Epithelial cell of prostate (primary cell): Measurements from ENCODE around the gene PLCH1.
A peak's percentile ranks its signal among the peaks of the same experiment; 100 is the strongest.
"Not testable (repeated sequence)": the region's sequence is repeated elsewhere in the genome, so short reads cannot be mapped to it uniquely, and the experiment has no call there.

ENCODE experiments used
- DNase-seq: peaks from one replicate; pipeline ENCODE4 v3.0.0-alpha.2; 2011; ENCODE audit warnings: low read depth, low spot score
- H3K27ac ChIP-seq: fragments of 450-650 bp; 2 replicates; pipeline ENCODE4 v1.5.1; 2017; ENCODE audit warnings: mild to moderate bottlenecking

The PLCH1 gene

DNA sequence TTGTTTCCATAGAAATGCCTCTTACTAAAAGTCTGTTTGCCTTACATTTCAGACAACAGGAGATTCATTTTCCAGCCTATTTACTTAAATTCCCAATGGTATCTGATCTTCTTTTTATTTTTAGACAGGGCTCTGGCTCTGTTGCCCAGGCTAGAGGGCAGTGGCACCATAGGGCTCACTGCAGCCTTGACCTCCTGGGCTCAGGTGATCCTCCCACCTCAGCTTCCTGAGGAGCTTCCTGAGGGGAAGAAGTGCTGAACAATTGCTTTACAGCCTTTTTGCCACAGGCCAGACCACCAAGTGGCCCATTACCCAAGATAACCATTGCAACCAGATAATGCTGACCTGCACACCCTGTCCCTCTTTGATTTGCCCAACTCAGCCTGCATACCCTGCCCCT lies 126.3 kb downstream of the PLCH1 start:
- no peak for DNase-seq
- no peak overlapping the region for H3K27ac ChIP-seq

DNA sequence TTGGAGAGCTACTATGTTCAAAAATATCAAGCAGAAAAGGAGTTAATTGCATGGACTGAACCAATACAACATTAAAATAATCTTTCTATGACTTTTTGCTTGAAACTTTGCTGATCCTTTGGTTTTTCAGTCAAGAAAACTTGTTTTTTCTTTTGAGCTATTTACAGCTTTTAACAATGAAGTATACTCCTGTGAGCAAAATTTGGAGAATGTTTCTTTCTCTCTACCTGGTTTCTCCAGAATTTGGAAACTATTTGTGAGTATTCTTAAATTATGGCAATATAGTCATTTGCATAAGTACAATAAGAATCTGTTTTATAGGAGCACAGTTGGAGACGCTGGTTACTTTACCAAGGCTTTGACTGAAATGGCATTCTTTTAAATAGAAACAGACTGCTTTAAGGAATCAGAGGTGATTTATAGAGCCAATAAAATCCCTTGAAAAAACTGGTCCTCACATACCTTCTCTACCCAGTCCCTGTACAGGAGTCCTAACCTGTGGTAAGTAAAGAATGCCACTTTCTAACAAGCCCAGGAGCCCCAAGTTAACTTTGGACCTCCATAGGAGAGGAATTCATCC lies 127.4 kb downstream of the PLCH1 start:
- H3K27ac ChIP-seq, result no peak overlapping the region
- DNase-seq, result no peak

DNA sequence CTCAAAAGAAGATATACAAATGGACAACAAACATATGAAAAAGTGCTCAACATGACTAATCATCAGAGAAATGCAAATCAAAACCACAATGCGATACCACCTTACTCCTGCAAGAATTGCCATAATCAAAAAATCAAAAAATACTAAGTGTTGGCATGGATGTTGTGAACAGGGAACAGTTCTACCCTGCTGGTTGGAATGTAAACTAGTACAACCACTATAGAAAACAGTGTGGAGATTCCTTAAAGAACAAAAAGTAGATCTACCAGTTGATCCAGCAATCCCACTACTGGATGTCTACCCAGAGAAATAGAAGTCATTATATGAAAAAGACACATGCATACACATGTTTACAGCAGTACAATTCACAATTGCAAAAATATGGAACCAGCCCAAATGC lies 129.7 kb downstream of the PLCH1 start:
- H3K27ac ChIP-seq, DNase-seq: not testable (repeated sequence)

DNA sequence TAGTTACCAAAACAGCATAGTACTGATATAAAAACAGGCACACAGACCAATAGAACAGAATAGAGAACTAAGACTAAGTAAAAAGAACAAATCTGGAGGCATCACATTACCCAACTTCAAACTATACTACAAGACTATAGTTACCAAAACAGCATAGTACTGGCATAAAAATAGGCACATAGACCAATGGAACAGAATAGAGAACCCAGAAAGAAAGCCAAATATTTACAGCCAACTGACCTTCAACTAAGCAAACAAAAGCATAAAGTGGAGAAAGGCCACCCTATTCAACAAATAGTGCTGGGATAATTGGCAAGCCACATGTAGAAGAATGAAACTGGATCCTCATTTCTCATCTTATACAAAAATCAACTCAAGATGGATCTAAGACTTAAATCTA lies 130.5 kb downstream of the PLCH1 start:
- not testable (repeated sequence) for H3K27ac ChIP-seq, DNase-seq

DNA sequence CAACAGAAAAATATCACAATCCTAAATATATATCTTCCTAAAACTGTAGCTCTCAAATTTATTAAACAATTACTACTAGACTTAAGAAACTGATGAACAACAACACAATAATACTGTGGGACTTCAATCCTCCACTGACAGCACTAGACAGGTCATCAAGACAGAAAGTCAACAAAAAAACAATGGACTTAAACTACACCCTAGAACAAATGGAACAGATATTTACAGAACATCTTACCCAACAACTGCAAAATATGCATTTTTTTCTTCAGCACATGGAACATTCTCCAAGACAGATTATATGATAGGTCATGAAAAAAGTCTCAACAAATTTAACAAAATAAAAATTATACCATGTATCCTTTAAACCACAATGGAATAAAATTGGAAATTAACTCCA lies 133.4 kb downstream of the PLCH1 start:
- no peak for DNase-seq
- H3K27ac ChIP-seq, result no peak overlapping the region

DNA sequence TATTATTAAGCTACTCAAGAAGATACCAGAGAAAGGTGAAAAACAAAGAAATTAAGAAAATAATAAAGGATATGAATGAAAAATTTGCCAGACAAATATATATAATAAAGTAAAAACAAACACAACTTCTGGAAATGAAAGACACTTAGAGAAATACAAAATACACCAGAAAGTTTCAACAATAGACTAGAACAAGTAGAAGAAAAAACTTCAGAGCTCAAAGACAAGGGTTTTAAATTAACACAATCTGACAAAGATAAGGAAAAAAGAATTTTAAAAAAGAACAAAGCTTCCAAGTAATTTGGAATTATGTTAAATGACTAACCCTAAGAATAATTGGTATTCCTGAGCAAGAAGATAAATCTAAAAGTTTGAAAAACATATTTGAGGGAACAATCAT lies 135.3 kb downstream of the PLCH1 start:
- no peak overlapping the region for H3K27ac ChIP-seq
- DNase-seq, result no peak

DNA sequence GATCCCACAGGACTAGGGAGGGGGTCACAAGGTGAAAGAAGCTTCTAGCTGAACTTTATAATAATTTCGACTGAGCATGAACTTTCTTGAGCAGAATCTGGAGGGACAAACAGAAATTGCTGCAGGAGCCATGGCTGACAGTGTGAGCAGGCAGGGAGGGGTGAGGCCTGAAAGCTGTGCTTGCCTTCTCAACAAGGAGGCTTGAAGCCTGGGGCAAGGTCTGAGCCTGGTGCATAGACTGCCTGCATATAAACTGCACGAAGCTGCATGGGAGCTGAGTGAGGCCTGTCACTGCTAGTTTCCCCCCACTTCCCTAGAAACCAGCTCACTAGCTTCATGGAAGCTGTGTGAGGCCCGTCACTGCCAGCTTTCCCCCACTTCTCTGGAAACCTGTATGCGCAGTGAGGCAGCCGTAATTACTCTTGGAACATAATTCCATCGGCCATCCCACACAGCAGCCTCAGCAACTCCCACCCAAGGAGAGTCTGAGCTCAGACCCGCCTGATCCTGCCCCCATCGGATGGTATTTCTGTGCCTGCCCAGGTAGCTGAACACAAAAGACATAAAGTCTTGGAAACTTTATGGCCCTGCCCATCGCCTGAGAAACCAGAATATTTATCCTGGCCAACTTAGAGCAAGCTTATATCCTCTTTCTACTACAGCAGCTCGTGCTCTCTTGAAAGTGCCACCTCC lies 136.5 kb downstream of the PLCH1 start:
- no peak overlapping the region for H3K27ac ChIP-seq
- no peak for DNase-seq

DNA sequence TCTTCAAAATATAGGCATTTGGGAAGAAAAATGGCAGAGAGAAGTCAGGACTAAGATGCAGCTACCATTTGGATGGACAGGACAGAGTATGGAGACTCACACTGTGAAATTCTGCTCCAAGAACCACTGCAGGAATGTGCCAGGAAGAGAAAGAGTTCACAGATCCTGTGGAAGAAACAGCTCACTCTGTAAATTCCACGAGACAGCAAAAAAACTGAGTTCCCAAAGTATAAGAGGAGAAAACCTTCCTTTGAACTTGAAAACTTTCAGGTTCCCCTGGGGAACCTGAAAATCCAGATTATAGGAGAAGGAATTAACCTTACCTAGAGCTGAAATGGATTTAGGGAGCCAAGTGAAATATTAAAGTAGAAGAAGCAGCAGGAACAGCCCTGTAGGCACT lies 137.1 kb downstream of the PLCH1 start:
- DNase-seq, result no peak
- no peak overlapping the region for H3K27ac ChIP-seq

DNA sequence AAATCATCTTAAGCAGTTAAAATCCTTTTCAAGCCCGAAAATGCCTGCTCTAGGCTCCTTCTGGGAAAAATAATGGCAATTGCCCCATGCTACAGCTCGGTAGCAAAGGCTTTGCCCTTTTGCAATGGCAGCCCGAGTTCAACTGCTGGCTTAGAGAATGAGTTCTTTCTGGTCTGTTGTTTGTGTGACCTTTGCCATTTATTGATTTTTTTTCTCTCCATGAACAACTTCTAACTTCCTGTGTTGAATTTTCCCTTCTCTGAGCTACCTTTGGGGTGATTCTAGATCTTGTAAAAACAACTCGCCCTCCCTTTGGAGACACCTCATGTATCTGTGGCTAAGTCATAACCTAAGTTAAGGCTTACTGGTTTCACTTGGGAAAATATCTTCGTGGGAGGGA lies 139.3 kb downstream of the PLCH1 start:
- no peak for DNase-seq
- H3K27ac ChIP-seq, result no peak overlapping the region

DNA sequence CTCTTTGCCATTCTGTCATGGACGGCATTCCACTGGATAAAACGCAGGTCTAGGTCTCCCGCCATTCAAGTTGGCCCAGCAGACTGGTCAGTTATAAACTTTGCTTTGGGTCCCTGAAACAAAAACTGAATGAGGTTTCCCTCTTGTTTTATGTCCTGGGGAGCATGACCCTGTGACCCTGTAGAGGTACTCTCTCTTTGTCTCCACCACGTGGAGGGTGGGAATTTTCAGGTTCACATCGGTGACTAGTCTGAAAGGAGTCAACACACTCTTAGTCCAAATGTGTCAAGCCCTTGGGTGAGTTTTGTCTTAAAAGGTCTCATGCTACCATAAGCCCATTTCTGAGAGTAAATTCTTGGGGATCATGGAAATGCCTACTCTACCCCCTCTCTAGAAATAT lies 139.9 kb downstream of the PLCH1 start:
- DNase-seq, result no peak
- no peak overlapping the region for H3K27ac ChIP-seq

DNA sequence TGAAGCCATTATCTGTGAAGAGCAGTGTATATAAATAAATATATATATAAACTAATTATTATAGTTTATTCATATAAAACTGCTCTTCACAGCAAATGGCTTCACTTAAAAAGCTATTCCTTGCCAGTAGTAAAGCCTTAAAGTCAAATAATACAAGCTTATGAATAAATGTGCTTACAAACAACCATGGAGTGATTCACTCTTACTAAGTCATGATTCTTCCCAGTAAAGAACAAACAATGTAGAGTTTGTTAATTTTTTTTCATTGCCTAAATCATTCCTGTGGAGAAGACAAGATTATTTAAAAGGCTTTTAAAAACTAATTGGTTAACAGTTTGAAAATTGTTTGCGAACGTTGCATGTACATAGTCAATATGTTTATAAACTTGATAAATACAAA lies 140.7 kb downstream of the PLCH1 start:
- peak; percentile 8 for DNase-seq
- H3K27ac ChIP-seq, result no peak overlapping the region

DNA sequence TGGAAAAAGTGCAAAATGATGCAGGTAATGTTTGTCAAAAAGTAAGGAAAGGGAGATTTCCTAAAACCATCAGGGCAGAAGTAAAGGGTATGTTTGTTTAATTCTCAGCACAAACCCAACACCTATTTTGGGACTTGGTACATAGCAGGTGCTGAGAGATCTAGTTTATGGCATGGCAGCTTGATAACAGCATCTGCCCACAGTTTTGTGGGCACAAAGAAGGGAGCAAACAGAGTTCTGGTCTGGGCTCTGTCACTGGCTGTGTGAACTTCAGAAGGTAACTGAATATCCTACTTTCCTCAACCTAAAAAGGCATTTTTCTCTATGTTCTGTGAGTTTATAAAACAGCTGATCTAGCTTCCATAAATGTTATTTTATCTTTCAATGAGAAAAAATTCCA lies 141.6 kb downstream of the PLCH1 start:
- no peak overlapping the region for H3K27ac ChIP-seq
- DNase-seq, result no peak

DNA sequence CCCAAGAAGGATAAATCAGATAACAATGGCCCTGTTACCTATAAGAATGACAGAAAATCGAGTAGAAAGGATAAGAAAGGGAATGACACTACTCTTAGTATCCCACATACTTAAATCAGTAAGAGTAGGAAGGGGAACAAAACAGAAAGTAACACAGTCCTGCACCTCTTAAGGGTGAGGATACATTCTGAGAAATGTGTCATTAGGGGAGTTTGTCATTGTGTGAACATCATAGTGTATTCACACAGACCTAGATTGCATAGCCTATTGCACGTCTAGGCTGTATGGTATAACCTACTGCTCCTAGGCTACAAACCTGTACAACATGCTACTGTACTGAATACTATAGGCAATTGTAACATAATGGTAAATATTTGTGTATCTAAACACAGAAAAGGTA lies 142.6 kb downstream of the PLCH1 start:
- no peak overlapping the region for H3K27ac ChIP-seq
- DNase-seq, result no peak

DNA sequence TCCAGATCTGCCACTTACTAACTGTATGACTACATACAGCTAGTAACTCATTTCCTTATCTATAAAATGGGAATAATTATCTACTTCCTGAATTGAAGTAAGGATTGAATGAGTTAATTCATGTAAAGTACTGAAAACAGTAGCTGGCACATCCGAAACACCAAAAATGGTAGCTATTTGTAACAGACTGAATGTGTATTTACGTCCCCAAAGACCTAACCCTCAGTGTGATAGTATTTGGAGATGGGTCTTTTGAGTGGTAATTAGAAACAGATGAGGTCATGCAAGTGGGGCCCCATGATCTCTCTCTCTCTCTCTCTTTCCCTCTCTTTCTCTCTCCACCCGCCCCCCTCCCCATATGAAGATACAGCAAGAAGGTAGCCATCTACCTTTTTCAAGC lies 146.2 kb downstream of the PLCH1 start:
- H3K27ac ChIP-seq, result no peak overlapping the region
- DNase-seq, result no peak

DNA sequence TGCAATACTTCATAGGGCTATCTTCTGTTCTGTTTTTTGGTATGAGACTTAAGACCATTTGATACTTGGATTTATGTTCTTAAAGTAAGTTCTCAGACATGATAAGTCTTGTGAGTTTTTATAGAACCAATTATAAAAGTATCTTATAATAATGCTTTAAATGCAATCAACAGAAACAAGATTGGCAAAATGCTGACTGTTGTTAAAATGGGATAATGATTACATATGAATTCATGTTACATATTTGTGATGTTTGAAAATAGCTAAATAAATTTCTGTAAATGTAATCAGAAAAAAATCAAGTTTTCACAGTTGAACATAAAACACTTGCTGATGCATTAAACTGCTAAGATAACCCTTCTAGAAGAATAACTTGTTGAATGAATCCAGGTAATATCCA lies 148.3 kb downstream of the PLCH1 start:
- no peak overlapping the region for H3K27ac ChIP-seq
- DNase-seq, result no peak

DNA sequence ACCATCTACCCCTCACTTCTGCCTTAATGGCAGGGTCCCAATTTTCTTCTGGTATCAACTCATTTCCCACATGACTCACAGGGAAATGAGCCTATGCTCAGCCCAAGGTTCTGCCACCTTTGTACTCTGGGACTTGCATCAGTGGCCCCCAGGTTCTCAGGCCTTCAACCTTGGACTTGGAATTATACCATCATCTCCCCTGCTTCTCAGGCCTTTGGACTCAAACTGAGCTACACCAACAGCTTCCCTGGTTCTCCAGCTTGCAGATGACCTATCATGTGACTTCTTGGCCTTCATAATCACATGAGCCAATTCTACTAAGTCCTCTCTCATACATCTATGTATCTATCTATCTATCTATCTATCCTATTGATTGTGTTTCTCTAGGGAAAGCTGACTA lies 149.5 kb downstream of the PLCH1 start:
- DNase-seq, result no peak
- H3K27ac ChIP-seq, result no peak overlapping the region

DNA sequence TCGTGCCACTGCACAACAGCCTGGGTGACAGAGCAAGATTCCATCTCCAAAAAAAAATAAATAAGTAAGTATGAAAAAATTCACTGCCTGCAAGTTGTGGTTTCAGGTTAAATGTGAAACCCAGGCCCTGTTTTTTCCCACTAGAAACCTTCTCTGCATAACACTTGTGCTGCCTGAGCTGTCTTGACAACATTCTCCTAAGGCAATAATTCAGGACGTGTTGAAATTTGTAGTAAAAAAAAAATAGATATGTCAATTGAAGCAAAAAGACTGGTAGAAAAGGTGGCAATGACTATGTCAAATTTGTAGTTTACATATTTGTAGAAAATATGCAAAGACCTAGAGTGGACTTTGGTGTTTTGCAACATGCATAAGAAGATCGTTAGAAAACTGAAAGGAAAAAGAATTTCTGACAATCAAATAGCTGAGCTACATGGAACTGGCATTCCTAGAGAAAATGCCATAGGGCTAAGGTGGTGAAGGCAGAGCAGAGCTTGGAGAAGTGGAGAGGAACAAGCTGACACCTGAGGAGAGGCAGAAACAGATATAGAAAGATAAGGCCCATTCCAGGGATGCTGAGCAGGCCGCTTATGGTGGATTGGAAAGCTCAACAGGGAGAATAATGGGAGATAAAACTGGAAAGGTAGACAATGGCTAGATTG lies 150.2 kb downstream of the PLCH1 start:
- DNase-seq, result no peak
- H3K27ac ChIP-seq, result no peak overlapping the region

DNA sequence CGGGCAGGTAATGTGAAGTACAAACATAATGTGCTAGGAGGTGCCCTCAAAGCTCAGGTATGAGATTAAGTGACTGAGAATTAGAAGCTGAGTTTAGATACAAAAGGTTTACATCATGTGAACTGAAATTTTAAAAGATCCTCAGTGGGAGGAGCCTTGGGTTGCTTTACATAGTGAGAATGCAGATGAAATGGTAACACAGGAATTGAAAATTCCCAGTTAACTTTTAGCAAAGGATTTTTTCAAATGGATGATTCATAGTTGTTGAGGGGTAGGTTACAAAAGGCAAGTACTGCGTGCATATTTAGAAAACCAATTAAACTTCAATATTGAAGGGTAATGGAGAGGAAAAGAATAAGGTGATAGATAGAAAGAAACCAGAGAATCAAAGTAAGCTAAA lies 157.3 kb downstream of the PLCH1 start:
- DNase-seq, result no peak

DNA sequence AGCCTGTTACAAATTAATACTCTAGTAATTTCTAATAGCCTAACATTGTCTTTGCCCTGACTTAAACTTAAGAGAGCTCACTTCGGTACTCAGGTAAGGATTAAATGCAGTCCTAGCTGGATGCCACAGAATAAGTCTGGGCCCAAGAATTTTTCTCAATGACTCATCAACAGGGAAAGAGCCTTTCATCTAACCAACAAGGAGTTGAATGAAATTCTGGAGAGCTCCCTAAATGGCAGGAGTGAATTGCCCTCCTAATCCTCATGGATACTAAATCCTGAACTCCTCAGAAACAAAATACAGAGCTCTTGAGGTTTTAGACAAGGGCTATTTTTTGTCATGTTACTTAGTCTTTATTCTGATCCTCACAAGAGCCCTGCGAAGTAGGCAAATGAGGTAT lies 159.5 kb downstream of the PLCH1 start:
- no peak for DNase-seq
- no peak overlapping the region for H3K27ac ChIP-seq

More for the DNA sequence above, 157.3 kb downstream of the PLCH1 start:
- H3K27ac ChIP-seq, result no peak overlapping the region

DNA sequence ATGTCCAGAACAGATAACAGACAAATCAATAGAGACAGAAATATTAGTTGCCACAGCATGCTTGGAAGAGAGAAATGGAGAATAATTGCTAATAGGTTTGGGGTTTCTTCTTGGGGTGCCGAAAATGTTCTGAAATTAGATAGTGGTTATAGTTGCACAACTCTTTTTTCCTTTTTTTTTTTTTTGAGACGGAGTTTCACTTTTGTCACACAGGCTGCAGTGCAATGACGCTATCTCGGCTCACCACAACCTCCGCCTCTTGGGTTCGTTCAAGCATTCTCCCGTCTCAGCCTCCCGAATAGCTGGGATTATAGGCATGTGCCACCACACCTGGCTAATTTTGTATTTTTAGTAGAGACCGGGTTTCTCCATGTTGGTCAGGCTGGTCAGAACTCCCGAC lies 163.3 kb downstream of the PLCH1 start:
- no peak overlapping the region for H3K27ac ChIP-seq
- no peak for DNase-seq

DNA sequence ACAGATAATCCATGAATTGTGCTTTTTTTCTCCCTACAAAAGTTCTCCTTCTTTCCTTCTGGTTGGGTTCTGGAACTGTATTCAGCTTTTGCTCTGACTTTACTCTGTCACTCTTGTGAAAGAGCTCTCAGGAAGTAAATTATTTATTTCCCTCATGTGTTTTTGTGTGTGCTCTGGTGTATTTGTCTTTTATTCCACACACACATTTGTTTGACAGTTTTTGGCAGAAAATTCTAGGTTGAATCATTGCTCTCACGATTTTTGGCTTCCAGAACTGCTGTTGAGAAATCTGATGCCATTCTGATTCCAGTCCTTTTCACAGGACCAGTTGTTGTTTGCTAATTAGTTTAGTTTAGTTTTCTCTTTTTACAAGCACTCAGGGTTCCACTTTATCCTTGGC lies 172.8 kb downstream of the PLCH1 start:
- DNase-seq, result no peak
- no peak overlapping the region for H3K27ac ChIP-seq

DNA sequence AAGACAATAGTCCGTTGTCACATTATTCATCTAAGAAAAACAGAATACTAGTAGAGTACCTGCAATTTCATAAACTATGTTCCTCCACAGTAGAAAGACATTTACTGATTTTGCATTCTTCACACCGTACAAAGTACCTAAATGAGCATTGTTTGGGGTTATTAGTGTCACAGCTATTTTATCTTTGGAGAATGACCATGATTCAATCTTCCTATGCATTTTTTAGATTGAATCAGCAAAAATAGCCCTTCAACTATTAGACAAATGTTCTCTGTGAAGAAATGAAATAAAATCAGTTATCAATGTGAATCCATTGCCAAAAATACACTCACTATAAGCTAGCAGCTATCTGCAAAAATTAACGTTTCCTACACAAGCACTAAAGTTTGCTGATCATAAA lies 176.6 kb downstream of the PLCH1 start:
- H3K27ac ChIP-seq, result no peak overlapping the region
- no peak for DNase-seq
